HG03039 (cell line): ENCODE measurements around the gene RAPGEF2.
"Not testable (repeated sequence)": the region's sequence is repeated elsewhere in the genome, so short reads cannot be mapped to it uniquely, and the experiment has no call there.

Experiments used
- ATAC-seq: cut with Tn5 transposase; IDR thresholded peaks from one replicate; pipeline ENCODE4 v1.9.1; 2021; ENCODE audit warnings: mild to moderate bottlenecking, moderate library complexity; ENCODE audit not compliant: unreplicated experiment

The RAPGEF2 gene

GRCh38 chr4:159158083-159158617 is 55.3 kb downstream of the RAPGEF2 start:
- ATAC-seq: no peak

DNA sequence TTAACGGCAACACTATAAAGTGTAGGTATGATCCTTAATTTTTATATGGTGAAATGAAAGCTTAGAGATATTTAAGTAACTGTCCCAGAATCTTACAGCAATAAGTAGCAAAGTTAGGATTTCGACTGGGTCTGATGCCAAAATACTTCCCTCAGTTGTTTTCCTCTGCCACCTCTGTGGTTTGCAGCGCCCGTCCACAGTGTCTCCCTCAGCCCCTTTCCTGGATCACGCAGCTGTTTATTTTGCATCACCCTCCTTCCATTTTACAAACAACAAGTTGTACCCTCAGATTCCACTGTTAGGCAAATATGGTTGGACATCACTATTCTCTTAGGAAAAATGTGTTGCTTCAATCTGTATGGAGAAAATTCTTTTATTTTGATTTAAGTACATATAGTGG is 56.1 kb downstream of the RAPGEF2 start:
- ATAC-seq: no peak

DNA sequence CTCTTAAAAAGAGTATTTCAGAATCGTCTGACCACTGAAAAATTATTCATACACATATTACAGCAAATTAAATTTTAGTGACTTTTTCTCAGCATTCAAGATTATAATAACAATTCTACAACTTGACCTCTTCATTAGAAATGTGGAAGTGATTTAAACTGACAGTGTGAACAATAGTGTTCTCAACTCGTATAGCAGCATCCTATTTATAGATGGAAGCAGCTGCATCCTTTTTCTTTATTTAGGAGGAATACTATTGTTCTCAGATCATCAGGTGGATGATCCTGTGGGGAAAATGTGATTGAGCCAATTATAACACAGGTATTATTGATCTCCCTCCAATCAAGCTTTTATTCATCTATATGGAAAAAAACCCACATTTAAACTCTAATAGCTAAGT is 56.7 kb downstream of the RAPGEF2 start:
- no peak for ATAC-seq

- ATAC-seq: no peak
These were observed 57.4 kb downstream of the RAPGEF2 start for GRCh38 chr4:159160242-159160641.

- not testable (repeated sequence) for ATAC-seq
These were observed 58.6 kb downstream of the RAPGEF2 start for GRCh38 chr4:159161436-159161835.

- no peak for ATAC-seq
These were observed 59.7 kb downstream of the RAPGEF2 start for GRCh38 chr4:159162576-159162975.

DNA sequence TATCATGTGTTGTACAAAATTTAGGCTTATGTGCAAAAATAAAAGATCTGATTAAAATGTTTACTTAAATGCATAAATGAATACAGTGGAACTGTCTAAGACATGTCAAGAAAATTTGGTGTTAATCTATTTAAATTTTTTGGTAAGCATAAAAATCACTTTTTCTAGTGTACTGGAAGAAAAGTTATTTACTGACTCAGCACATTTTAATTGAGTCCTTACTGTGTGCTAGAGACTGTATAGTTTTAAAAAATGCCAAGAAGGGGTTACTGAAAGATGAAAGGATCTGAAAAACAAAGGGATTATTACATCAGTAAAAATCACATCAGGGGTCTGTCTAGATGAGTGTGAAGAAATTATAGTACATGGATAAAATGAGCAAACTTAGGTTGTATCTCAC is 60.6 kb downstream of the RAPGEF2 start:
- ATAC-seq: no peak

DNA sequence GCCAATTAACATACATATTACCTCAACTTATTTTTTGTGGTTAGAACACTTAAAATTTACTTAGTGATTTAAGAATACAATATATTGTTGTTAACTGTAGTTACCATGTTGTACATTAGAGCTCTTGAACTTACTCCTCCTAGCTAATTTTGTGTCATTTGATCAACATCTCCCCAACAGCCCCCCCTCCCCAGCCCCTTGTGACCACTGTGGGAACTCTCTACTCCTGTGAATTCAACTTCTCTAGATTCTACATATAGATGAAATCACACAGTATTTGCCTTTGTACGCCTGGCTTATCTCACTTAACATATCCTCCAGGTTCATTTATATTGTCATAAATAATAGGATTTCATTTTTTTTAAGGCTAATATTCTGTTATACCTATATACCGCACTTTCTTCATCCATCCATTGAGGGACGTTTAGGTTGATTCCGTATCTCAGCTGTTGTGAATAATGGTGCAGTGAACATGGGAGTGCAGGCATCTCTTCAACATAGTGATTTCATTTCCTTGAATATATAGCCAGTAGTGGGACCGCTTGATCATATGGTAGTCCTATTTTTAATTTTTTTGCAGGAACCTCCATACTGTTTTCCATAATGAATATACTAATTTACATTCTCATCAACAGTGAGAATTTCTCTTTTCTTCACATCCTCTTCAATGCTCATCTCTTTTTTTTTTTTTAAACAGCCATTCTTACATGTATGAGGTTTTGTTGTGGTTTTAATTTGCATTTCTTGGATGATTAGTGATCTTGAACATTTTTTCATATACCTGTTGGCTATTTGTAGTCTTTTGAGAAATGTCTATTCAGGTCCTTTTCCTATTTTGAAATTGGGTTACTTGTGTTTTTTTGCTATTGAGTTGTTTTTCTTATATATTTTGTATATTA is 66.8 kb downstream of the RAPGEF2 start:
- no peak for ATAC-seq

- ATAC-seq: no peak
These were observed 68.4 kb downstream of the RAPGEF2 start for GRCh38 chr4:159171287-159171686.

DNA sequence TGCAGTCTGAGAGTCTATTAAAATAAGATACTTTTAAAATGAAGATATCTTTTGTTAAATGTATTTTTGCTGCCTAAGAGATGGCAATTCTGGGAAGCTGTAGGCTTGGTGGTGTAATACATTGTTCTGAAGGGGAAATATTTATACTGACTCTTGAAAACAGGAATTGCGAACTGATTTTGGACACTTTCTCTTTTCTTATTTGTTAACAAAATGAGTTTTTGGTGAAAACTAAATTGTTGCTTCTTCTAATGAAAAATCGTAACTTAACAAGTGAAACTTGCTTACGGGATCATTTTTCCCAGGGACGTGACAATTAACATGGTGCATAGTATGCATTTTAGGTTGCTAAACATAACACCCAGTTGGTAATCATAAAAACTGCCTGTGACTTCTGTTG is 71.0 kb downstream of the RAPGEF2 start:
- no peak for ATAC-seq

DNA sequence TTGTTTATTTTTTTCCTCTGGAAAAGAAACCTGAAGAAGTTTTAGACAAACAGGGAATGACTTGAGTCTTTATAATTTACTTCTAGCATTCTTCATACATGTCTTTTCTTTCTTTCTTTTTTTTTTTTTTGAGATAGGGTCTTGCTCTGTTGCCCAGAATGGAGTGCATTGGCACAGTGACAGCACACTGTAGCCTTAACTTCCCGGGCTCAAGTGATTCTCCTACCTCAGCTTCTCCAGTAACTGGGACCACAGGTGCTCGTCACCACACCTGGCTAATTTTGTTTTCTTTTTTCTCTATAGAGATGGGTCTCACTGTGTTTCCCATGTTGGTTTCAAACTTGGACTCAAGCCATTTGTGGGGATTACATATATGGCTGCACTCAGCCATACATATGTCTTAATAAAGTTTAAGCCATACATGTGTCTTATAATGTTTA is 71.8 kb downstream of the RAPGEF2 start:
- ATAC-seq: no peak

DNA sequence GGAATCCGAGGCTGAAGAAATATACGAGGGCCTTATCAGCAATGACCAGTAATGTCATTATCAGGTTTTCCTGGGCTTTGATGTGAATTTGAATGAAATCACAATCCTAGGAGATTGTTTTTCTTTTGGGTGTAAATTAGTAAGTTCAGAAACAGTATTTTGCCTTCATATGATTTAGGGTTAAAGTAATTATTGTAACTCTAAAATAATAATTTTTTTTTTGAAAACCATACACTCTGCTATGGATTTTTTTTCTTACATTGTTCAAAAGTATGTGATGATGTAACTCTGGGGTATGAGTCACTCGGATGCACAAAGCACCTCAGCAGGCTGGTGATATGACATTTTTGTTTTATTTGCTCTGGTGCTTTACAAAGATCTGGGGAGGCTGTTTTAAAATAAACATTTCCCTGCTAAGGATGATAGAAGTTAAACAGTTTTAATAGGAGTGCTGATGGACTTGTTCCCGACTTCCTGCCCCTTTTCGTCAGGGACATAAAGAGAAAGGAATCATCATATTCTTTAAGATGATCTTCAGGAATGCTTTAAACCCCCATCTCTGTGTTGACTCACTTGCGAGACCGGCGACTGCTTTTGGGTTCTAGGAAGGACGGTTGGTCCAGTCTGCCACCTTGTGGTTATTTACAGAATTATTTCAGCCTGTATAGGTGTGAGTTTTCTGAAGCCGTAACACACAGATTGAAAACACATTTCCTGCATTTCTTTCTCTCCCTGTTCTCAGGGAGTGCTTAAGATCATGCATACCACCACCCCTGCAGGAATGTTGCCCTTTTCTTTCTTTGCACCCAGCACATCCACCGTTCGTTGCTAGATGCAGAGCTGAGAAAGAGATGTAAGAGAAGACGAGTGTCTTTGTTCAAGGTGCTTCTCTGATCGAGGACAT is 72.5 kb downstream of the RAPGEF2 start:
- peak; percentile 52 for ATAC-seq

GRCh38 chr4:159175989-159176375 is 73.1 kb downstream of the RAPGEF2 start:
- ATAC-seq: no peak

GRCh38 chr4:159177265-159178150 is 74.6 kb downstream of the RAPGEF2 start:
- peak; percentile 33 for ATAC-seq

- ATAC-seq: no peak
These were observed 75.3 kb downstream of the RAPGEF2 start for GRCh38 chr4:159178151-159178546.

DNA sequence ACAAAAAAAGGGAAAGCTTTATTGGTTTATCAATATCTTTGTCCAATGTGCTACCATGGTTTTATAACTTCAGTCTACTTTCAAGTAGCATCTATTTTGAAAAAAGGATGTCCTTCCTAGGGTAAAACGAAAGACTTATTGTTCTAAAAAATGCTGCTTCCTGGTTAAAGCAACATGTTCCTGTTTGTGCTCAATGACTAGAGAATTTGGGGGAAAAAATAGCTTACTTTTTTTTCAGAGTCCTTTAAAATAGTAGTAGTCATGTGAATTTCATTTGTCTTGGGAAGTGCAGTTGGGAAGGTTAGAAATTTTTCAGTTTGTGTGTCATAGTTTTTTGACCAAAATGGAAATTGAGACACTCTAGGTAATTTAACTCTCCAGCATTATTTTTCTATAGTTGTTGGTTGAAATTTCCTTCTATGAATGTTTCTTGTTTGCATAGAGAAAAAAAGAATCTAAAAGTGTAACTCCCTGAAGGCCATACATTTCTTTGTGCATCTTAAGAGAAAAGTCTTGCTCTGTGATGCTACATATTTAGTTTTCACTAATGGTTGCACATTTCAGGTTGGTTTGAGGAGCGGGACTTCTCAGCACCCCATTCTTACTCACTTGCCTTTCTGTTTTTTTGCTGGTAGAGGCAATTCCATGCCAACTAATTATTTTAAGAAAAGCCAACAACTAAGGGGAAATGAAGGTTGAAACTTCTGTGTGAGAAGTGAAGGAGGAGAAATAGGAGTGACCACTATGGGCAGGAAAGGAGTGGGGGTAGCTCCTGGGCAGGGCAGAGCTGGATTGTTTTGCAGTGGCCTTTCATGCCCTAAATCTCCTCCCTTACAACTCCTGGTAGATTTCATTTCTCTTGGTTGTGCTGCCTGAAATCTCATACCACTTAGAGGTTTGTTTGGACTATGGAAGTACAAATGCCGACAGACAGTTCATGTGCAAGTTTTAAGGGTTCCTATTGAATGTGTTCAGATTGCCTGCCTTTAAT is 76.4 kb downstream of the RAPGEF2 start:
- no peak for ATAC-seq

- ATAC-seq: not testable (repeated sequence)
These were observed 81.2 kb downstream of the RAPGEF2 start for GRCh38 chr4:159183885-159184605.

GRCh38 chr4:159185591-159186023 is 82.7 kb downstream of the RAPGEF2 start:
- ATAC-seq: no peak

- ATAC-seq: no peak
These were observed 85.8 kb downstream of the RAPGEF2 start for GRCh38 chr4:159188646-159189045.
